ENCODE data around the gene EHBP1L1.

Gene EHBP1L1

DNA sequence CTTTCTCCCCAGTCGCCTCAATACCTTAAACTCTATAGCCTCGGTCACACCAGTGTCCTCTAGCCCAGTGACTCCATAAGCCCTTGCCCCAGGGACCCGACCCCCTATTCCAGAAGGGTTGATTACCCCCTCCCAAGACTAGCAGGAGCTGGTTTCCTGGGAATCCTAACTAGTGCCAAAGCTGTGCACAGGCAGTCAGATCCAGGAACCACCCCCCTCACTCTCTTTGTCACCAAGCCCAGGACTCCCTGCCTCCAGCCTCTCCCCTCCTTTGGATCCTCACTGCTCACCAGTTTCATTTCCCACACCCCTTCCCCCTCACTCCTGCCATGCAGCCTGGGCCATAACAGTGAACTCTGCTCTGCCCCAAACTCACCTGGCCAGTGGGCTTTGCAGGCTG lies 27.5 kb upstream of the EHBP1L1 start:
- no peaks in the 10 kb centered on the region for H3K4me1 ChIP-seq (ENCODE audit: control insufficient read depth, insufficient read depth, low read length, unreplicated experiment)
- H3K4me3 ChIP-seq (ENCODE audit: low read depth, low read length): no peak overlapping the region
- H2AFZ ChIP-seq (ENCODE audit: low read length, unreplicated experiment): no peak overlapping the region
- H3K27me3 ChIP-seq (ENCODE audit: insufficient read depth, low read length): no peaks in the 10 kb centered on the region
- no peak overlapping the region for H3K27ac ChIP-seq (ENCODE audit: low read depth, low read length)
- no peaks in the 10 kb centered on the region for H3K79me2 ChIP-seq (ENCODE audit: control insufficient read depth, insufficient read depth, low read length, unreplicated experiment)
- 0 out of 2 replicates have a peak, but pooled peaks cover 3% of the 10 kb centered on the region for H3K36me3 ChIP-seq (ENCODE audit: insufficient read depth, low read length)

GRCh38 chr11:65549096-65549495 lies 26.8 kb upstream of the EHBP1L1 start:
- peaks cover 3% of the 10 kb centered on the region for H3K4me1 ChIP-seq (ENCODE audit: control insufficient read depth, insufficient read depth, low read length, unreplicated experiment)
- 0 out of 2 replicates have a peak, but pooled peaks cover 3% of the 10 kb centered on the region for H3K36me3 ChIP-seq (ENCODE audit: insufficient read depth, low read length)
- no peak overlapping the region for H3K4me3 ChIP-seq (ENCODE audit: low read depth, low read length)
- H3K27ac ChIP-seq (ENCODE audit: low read depth, low read length): no peak overlapping the region
- no peaks in the 10 kb centered on the region for H3K79me2 ChIP-seq (ENCODE audit: control insufficient read depth, insufficient read depth, low read length, unreplicated experiment)
- no peaks in the 10 kb centered on the region for H3K27me3 ChIP-seq (ENCODE audit: insufficient read depth, low read length)
- no peak overlapping the region for H2AFZ ChIP-seq (ENCODE audit: low read length, unreplicated experiment)

DNA sequence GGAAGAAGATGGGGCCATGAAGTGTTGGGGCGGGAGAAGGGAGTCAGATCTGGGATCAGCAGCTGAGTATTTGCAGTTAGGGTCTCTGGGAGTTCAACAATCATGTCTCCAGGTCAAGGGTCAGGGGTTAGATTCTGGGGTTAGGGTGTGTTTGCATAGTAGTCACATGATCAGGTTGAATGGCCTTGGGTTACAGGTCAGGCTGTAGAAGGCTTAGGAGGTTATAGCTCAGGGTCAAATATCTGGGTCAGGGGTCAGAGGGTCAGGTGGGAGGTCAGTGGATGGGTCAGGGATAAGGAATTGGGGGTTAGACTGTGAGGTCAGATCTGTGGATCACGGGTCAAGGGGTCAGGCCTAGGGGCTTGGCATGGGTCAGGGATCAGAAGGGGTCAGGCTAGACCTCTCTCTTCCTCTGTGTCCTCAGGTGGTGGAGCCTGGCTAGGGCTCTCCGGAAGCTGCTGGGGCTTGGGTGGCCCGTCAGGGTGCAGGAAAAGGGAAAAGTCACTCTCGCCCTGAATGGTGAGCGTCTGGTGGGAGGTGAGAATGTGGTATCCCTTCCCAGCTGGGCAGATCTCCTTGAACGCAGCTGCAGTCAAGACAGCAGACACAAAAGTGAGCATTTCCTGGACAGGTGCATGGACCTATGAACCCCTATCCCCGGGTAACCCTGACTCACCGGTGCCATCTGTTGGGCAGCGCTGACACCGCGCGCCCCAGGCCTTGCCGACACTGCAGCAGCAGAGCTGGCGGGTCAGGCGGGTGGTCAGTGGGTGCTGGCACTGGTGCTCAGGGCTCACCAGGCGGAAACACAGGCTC lies 24.1 kb upstream of the EHBP1L1 start:
- Histone ChIP-seq H3K79me2 (ENCODE audit: control insufficient read depth, insufficient read depth, low read length, unreplicated experiment) (peaks cover 8% of the 10 kb centered on the region), H3K36me3 (ENCODE audit: insufficient read depth, low read length) (0 out of 2 replicates have a peak, but pooled peaks cover 3% of the 10 kb centered on the region), H3K4me3 (ENCODE audit: low read depth, low read length) (no peak overlapping the region), H3K4me1 (ENCODE audit: control insufficient read depth, insufficient read depth, low read length, unreplicated experiment) (peaks cover 28% of the 10 kb centered on the region), H3K27ac (ENCODE audit: low read depth, low read length) (no peak overlapping the region), H3K27me3 (ENCODE audit: insufficient read depth, low read length) (no peaks in the 10 kb centered on the region), H2AFZ (ENCODE audit: low read length, unreplicated experiment) (no peak overlapping the region)

DNA sequence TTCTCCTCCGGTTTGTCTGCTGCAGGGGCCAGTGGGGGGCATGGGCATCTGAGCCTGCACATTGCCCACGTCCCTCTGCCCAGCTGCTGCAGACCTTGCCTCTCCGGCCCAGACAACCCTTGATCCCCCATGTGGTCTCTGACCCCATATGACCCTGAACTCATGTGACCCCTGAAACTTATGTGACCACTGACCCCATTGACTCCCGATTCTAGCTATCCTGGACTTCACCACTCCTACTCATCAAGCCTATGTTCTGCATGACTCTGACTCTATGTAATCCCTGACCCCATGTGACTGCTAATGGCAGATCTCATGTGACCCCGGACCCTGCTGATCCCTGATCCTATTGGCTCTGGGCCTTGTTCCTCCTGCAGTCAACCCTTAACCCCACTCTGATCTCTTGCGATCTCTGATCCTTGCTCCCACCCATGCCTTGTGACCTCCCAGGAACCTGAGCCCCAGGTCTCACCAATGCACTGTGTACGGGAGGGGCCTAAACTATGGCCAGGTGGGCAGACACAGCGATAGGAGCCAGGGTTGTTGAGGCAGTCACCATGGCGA lies 23.4 kb upstream of the EHBP1L1 start:
- no peak overlapping the region for H3K4me3 ChIP-seq (ENCODE audit: low read depth, low read length)
- H3K4me1 ChIP-seq (ENCODE audit: control insufficient read depth, insufficient read depth, low read length, unreplicated experiment): peaks cover 30% of the 10 kb centered on the region
- no peaks in the 10 kb centered on the region for H3K27me3 ChIP-seq (ENCODE audit: insufficient read depth, low read length)
- no peak overlapping the region for H3K27ac ChIP-seq (ENCODE audit: low read depth, low read length)
- H2AFZ ChIP-seq (ENCODE audit: low read length, unreplicated experiment): no peak overlapping the region
- H3K36me3 ChIP-seq (ENCODE audit: insufficient read depth, low read length): 0 out of 2 replicates have a peak, but pooled peaks cover 3% of the 10 kb centered on the region
- peaks cover 11% of the 10 kb centered on the region for H3K79me2 ChIP-seq (ENCODE audit: control insufficient read depth, insufficient read depth, low read length, unreplicated experiment)

DNA sequence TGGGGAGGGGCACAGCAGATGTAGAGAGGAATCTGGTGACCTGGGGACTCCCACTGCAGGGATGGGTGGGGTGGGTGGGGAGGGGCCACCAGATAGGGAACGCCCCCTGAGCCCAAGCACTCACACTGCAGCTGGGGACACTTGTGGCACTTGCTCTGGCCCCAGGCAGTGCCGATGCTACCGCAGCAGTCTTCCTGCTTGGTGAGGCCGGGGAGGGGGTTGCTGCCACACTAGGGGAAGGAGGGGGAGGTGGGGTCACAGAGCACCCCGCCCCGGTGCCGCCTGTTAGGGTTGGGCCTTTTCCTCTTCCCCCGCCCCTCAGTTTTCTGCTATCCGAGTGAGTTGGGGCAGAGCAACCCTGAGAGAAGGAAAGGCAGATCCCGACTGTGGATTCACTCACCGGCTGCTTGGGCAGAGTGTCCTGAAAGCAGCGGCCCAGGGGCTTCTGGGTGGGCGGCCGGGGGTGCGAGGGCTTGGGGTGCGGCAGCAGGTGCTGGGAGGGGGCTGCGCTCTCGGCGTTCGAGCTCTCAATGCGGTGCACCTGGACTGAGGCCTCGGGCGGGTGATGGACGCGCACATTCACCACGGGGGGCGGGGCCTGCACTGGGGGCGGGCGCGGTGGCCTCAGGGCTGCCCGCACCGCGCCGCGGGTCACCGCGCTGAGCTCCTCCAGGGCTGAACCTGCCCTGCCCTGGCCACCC lies 22.4 kb upstream of the EHBP1L1 start:
- Histone ChIP-seq H3K4me1 (ENCODE audit: control insufficient read depth, insufficient read depth, low read length, unreplicated experiment) (peaks cover 30% of the 10 kb centered on the region), H3K27me3 (ENCODE audit: insufficient read depth, low read length) (no peaks in the 10 kb centered on the region), H3K79me2 (ENCODE audit: control insufficient read depth, insufficient read depth, low read length, unreplicated experiment) (peaks cover 15% of the 10 kb centered on the region), H3K27ac (ENCODE audit: low read depth, low read length) (no peak overlapping the region), H3K4me3 (ENCODE audit: low read depth, low read length) (no peak overlapping the region), H2AFZ (ENCODE audit: low read length, unreplicated experiment) (no peak overlapping the region), H3K36me3 (ENCODE audit: insufficient read depth, low read length) (0 out of 2 replicates have a peak, but pooled peaks cover 3% of the 10 kb centered on the region)

DNA sequence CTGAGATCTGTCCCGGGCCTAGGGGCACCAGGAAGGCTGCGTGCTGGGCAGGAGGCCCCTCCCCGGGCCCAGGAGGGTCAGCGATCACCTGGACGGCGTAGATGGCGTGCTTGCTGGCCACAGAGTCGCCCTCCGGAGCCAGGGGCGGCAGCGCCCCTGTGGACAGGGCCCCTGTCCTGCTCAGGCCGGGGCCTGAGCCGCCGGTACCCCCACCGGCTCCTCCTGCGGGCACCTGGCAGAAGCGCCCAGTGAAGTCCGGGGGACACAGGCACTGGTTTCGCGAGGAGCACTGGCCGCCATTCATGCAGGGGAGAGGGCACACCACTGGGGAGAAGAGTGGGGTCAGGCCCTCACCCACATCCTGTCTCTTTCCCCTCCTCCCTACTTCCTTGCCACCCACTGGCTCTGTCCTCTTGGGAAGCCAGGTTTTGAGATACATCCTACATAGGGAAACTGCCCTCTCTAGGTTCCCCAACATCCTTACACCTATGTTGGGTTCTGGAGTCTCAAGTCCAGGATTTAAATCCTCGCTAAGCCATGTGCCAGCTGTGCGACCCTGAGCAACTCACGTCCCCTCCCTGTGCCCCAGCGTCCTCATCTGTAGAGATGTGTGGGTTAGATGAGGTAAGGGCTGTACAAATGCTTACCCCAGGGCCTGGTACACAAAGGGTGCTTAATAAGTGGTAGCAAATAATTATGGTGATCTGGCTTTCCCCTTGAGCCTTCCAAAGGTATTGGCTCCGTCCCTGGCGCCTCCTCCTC lies 21.6 kb upstream of the EHBP1L1 start:
- Histone ChIP-seq H3K27ac (ENCODE audit: low read depth, low read length) (no peak overlapping the region), H3K79me2 (ENCODE audit: control insufficient read depth, insufficient read depth, low read length, unreplicated experiment) (peaks cover 15% of the 10 kb centered on the region), H3K4me3 (ENCODE audit: low read depth, low read length) (no peak overlapping the region), H2AFZ (ENCODE audit: low read length, unreplicated experiment) (no peak overlapping the region), H3K4me1 (ENCODE audit: control insufficient read depth, insufficient read depth, low read length, unreplicated experiment) (peaks cover 38% of the 10 kb centered on the region), H3K27me3 (ENCODE audit: insufficient read depth, low read length) (no peaks in the 10 kb centered on the region), H3K36me3 (ENCODE audit: insufficient read depth, low read length) (0 out of 2 replicates have a peak, but pooled peaks cover 3% of the 10 kb centered on the region)

GRCh38 chr11:65554842-65555430 lies 20.9 kb upstream of the EHBP1L1 start:
- H3K79me2 ChIP-seq (ENCODE audit: control insufficient read depth, insufficient read depth, low read length, unreplicated experiment): peaks cover 15% of the 10 kb centered on the region

DNA sequence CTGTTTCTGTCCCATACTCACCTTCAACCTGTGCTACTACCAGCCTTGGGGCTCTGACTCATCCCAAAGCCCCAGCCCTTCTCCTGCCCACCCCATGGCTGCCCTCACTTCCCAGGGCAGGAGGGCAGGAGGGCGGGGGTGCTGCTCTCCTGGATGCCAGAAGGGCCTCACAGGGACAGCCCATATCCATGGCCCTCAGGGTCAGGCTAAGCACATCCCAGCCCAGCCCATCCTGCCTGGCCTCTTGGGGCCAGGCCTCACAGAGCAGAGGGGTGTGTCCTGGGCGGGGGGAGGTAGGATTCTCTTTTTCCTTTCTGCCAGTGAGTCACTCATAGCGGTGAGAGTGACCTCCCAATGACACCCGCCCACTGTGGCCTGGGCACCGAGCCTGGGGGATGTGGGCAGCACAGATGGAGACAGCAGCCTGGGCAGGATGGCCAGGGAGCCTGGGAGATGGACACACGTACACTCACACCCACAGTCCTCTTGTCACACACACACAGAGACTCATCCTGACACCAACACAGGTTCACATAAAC lies 20.1 kb upstream of the EHBP1L1 start:
- H3K4me1 ChIP-seq (ENCODE audit: control insufficient read depth, insufficient read depth, low read length, unreplicated experiment): peaks cover 53% of the 10 kb centered on the region
- H3K36me3 ChIP-seq (ENCODE audit: insufficient read depth, low read length): no peaks in the 10 kb centered on the region
- H3K27me3 ChIP-seq (ENCODE audit: insufficient read depth, low read length): no peaks in the 10 kb centered on the region
- H3K79me2 ChIP-seq (ENCODE audit: control insufficient read depth, insufficient read depth, low read length, unreplicated experiment): peaks cover 15% of the 10 kb centered on the region
- peak overlapping the region; percentile 50; the same call in 1 of the 2 replicates for H3K27ac ChIP-seq (ENCODE audit: low read depth, low read length)
- no peak overlapping the region for H2AFZ ChIP-seq (ENCODE audit: low read length, unreplicated experiment)
- peak overlapping the region; percentile 80 for H3K4me3 ChIP-seq (ENCODE audit: low read depth, low read length)

More at GRCh38 chr11:65554842-65555430, 20.9 kb upstream of the EHBP1L1 start:
- Histone ChIP-seq H3K27me3 (ENCODE audit: insufficient read depth, low read length) (no peaks in the 10 kb centered on the region), H2AFZ (ENCODE audit: low read length, unreplicated experiment) (no peak overlapping the region), H3K36me3 (ENCODE audit: insufficient read depth, low read length) (no peaks in the 10 kb centered on the region), H3K4me3 (ENCODE audit: low read depth, low read length) (peak overlapping the region; percentile 35; the same call in 1 of the 2 replicates), H3K27ac (ENCODE audit: low read depth, low read length) (peak overlapping the region; percentile 35; the same call in 1 of the 2 replicates), H3K4me1 (ENCODE audit: control insufficient read depth, insufficient read depth, low read length, unreplicated experiment) (peaks cover 44% of the 10 kb centered on the region)

GRCh38 chr11:65556470-65557279 lies 19.2 kb upstream of the EHBP1L1 start:
- H3K36me3 ChIP-seq (ENCODE audit: insufficient read depth, low read length): no peaks in the 10 kb centered on the region
- H3K27me3 ChIP-seq (ENCODE audit: insufficient read depth, low read length): no peaks in the 10 kb centered on the region
- peak overlapping the region; percentile 50 for H3K27ac ChIP-seq (ENCODE audit: low read depth, low read length)
- H3K4me3 ChIP-seq (ENCODE audit: low read depth, low read length): peak overlapping the region; percentile 80
- H3K4me1 ChIP-seq (ENCODE audit: control insufficient read depth, insufficient read depth, low read length, unreplicated experiment): peaks cover 62% of the 10 kb centered on the region
- H3K79me2 ChIP-seq (ENCODE audit: control insufficient read depth, insufficient read depth, low read length, unreplicated experiment): peaks cover 15% of the 10 kb centered on the region
- H2AFZ ChIP-seq (ENCODE audit: low read length, unreplicated experiment): no peak overlapping the region

Data from ACC112 (cell line).